ENCODE measurements around the gene FKTN.

FKTN gene

GRCh38 chr9:105636331-105636730 lies 78.4 kb downstream of the FKTN start:
- no peak for DNase-seq

DNA sequence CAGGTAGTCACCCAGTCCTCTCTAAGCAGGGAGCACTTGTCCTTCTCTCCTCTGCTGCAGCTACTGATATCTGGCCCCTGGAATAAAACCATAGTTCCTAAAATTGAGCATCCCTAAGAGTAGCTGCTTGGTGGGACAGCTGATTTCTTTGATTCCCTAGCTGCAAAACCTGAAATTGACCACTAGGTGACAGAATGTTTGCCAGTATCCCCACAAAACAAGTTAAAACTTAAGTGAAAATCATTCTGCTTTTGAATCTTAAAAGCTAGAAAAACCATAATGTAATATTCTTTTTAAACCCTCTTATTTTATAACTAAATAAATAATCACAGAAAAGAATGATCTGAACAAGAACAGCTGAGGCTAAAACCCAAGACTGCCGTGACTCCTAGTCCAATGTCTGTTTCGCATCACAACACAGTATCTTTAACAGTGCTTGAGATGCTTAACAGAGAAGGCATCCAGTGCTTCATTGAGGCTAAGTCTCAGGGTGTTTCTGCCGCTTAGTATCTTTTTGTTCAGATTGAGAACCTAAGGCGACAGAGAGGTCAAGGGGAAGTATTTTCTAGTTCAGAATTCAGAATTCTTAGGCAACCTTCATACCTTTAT lies 80.0 kb downstream of the FKTN start:
- DNase-seq = no peak

DNA sequence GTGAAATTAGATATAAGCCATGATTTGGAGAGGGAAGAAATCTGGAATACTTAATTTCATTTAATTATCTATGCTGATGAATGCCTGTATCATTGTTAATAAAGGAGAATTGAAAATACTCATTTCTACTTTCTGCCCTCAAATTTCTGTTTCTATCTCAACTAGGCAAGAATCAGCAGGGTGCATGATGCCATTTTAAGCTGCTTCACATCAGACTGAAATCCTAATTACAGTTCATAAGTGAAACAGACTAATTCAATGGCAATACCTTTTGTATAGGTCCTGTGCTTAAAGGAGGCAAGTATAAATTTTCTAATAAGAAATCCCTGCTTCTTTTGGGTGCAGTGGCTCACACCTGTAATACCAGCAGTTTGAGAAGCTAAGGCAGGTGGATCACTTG lies 82.0 kb downstream of the FKTN start:
- DNase-seq = no peak

DNA sequence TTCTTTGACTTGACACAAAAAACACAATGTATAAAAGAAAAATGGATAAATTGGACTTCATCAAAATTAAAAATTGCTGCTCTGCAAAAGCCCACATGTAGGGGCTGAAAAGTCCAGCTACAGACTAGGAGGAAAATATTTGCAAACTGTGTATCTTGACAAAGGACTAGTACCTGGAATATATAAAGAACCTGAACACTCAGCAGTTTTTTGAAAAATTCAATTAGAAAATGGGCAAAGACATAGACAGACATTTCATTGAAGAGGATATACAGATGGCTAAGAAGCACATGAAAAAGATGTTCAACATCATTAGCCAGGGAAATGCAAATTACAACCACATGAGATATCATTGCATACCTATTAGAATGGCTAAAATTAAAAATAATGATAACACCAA lies 85.9 kb downstream of the FKTN start:
- DNase-seq = no peak

GRCh38 chr9:105646879-105647594 lies 89.1 kb downstream of the FKTN start:
- DNase-seq = no peak

GRCh38 chr9:105647595-105648349 lies 89.8 kb downstream of the FKTN start:
- DNase-seq = no peak

DNA sequence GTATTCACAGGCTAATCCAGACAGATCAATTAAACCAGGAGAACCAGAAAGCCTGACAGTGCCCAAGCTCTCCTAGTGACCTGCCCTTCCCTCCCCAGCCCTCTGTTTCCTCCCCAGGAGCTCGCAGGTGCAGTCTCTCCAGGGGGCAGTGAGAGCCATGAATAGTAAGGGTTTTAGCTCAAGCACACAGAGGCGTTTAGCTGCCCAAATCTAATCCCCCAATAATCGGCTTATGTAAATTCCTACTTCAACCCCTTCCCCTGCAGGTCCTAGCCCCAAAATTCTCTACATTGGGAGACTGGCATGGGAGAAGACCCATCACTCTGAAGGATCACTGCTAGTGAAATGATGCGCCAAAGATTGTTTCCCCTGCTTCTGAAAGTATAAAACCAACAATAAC lies 93.9 kb downstream of the FKTN start:
- no peak for DNase-seq

DNA sequence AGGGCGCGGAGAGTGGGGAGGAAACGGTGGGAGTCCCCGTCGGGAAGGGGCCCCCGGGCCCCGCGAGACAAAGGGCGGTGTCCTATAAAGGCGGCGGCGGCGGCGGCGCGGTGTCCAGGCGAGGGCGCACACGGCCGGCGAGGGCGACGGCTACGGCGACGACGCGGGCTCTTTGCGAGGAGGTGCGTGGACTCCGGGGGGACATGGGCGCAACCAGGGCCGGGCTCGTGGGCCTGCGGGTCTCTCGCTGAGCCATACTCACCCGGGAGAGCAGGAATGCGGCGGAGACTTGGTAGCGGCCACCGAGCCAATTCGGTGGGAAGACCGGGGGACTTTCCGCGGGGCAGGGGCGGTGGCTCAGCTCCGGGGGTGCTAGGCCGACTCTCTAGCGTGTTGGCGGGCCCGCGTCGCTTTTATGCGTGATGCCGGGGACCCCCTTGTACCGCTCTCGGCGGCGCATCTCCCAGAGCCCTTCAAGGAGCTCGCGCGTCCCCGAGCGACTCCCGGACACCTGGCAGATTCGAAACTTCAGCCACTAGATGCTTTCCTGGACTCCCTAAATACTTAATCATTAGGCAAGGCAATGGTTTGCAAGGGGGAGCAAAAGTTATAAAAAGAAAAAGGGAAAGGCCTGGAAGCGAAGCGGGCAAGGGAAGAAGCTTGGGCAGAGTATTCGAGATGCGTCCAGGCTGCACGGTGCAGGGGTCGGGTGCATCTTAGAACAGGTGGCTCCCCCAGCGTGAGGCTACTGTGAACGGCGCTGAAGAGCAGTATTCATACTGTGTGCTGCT lies 98.4 kb downstream of the FKTN start:
- no peak for DNase-seq

DNA sequence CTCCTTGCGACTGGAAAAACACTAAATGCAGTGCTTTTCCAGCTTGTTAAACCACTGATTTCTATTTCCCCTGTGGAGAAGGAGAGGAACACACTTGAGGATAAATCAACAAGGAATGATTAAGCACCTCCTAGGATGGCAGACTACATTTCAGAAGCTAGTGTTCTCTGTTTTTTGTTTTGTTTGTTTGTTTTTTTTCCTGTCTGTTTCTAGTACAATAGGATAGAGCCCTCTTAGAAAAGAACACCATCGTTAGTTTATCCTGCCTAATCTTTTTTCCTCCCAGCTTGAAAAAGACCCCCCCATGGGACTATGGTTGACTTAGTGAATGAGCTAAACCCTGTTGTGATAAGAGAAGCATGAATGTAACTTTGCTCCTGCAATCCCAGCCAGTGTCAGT lies 100.4 kb downstream of the FKTN start:
- DNase-seq = no peak

DNA sequence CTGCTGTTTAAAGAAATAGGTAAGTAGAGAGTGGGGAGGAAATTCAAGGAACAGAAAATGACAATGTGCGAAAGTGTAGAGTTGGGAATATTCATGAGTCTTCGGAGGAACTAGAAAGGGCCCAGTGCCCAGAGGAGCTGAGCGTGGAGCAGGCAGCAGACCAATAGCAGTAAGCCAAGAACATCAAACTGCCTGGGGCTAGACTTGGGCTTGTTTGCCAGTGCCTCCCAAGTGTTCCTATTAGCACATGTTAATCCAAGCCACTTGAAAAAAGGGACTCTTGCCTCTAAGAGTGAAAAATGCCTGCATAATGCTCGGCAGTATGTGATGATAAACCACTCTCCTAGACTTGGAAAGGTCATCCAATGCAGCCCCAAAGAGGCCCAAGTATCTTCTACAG lies 103.1 kb downstream of the FKTN start:
- no peak for DNase-seq

GRCh38 chr9:105662184-105663104 lies 104.5 kb downstream of the FKTN start, which contains the start of gene TAL2:
TSS of gene TAL2 (plus strand) at chr9:105662457. CDS start at chr9:105662497, 40 bp downstream.
- DNase-seq = no peak

- no peak for DNase-seq
Observed at GRCh38 chr9:105663914-105664313, 106.0 kb downstream of the FKTN start.

- no peak for DNase-seq
Observed at GRCh38 chr9:105667867-105668266, 109.9 kb downstream of the FKTN start.

- no peak for DNase-seq
Observed at GRCh38 chr9:105670315-105670714, 112.4 kb downstream of the FKTN start.

DNA sequence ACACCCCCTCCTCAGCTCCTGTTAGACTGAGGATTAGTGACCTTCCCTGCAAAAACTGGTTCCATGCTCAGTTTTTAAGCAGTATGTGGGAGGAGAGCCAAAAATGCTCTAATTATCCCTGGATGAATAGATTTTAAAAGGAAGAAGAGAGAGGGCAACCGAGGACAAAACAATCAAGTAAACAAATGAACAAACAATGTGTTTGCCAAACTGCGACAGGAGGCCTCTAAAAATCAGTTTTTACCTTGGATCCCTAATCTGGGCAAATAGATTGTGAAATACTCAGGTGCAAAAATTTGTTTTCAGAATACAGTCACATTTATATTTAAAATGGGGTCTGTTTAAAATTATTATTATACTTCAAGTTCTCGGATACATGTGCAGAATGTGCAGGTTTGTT lies 112.8 kb downstream of the FKTN start:
- no peak for DNase-seq

DNA sequence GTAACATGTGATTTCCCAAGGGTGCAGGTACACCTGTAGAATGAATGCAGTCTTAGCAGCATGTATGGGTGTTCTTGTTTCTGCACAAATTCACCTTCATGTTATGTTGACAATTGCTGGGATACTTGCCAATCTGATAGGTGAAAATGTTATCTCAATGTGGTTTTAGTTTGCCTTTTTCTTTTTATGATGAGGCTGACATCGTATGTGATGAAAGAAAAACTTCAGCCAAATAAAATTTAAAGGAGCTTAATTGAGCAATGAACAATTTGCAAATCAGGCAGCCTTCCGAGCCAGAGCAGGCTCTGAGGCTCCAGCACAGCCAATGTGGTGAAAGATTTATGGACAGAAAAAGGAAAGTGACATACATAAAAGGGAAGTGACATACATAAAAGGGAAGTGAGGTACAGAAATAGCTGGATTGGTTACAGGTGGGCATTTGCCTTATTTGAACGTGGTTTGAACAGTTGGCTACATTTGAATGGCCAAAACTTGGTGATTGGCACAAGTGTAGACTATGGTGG lies 114.8 kb downstream of the FKTN start:
- DNase-seq = no peak

DNA sequence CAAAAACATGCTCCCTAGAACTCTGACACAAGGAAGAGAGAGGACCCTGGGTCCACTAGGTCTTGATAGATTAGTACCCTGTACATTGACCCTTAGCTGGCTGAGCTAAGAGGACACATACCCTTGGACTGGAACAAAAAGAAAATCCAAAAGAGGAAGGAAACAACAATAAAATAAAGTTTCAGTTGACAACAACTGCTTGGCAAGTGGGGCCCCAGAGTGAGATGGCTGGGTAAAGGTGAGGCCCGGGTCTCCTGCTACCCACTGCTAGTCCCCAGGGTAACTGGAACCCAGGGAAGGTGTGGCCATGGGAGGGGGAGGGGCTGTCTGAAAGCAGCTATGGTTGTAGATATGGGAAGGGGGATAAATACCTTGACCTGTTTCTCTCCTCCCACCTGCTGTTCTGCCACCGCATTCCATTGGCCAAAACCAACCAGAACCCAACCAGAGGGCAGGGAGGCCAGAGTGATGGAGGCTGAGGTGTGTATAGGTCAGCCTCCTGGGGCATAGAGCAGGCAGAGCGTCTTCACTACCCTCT lies 116.0 kb downstream of the FKTN start:
- DNase-seq = no peak

DNA sequence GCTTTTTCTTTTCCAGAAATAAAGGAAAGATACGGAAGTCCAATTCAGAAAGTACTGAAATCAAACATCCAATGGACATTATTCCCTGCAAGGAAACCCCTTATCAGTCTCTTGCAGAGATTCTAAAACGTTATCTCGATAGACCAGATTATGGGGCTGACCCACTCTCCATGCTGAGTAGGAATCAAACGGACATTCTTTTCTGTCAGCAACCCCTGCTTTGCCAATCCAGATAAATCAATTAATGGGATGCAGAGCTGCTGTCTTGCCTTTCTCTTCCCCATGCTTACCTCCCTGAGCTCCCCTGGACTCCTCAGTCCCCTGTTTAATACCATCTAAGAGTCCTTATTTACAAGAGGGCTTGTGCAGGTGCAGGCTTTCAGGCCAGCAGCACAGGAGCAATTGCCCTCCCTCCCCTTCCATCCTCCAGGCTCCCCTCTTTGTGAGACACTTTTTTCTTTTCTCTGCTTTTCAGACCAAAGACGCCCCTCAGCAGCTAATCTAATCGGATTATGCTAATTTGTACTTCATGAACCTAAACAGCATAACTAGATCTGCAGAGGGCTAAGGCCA lies 118.5 kb downstream of the FKTN start:
- DNase-seq = no peak

- DNase-seq = no peak
Observed at GRCh38 chr9:105678163-105678562, 120.2 kb downstream of the FKTN start.

DNA sequence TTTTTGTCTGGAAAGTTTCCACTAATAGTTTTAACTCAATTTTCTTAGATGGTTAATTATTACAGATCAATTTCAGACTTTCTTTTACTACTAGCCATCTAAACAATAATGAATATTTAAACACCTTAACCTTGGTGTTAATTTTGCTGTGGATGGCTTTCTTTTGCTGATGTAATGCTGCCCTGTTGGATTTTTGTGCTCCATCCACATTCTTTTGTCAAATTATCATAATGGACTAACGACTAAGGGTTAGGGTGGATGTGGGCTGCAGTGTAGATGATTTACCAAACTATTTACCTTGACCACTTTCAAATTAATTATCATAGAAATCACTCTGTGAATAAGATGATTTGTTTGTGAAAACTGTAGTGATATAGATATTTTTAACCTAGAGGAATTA lies 120.8 kb downstream of the FKTN start:
- DNase-seq = no peak
